ENCODE data around the gene MYOG. TPM values are rescaled to one million over a fixed set of nuclear protein-coding genes. Genes with fewer than 3 reads are reported as not detected.

The MYOG gene
- total and polyA plus RNA-seq, 2 of the 13 experiments (the other 11 are each of a cell fraction or from before 2014, with no cell fraction given), result not detected

DNA sequence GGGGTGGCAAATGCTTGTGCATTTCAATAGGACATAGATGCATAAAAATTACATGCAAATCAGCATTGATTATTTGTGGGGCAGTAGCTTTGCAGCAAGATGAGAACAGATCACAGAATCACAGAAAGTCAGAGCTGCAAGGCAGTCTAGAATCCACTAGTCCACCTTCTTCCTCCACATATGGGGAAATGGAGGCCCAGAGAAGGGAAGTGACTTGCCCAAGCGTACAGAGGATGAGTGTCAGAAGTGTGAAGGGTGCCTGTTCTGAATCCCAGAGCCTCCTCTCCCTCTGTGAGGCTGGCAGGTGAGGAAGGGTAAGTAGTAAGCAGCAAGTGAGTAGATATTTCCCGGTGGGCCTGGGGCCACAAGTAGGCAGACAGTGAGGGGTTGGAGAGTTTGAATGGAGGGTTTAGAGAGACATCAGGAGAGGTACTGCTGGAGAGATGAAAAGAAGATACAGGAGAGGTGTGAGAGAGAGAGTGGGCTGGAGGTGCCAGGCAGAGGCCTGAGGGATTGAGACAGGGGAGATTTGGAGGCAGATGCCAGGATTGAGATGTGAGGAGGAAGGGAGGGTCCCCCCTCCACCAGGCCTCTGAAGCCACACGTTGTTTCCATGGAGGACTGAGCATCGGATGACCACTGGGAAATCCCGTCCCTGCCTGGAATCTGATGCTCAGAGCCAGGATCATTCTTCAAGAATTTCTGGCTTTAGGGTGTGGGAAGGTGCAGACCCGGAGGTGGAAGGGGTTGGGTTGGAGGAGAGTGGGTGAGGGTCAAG lies 4.8 kb upstream of the MYOG start:
- Histone ChIP-seq H3K27me3 (ENCODE audit: control insufficient read depth in 1 of 2, insufficient read depth in 2 of 2, low read length in 2 of 2) (peaks cover 3 to 14% of the 10 kb centered on the region in 2 experiments; a peak in 4 of 5 replicates), H3K4me2 (ENCODE audit: low read depth, low read length) (no peak overlapping the region), H3K36me3 (replicated peaks in 1 of 2; ENCODE audit: control insufficient read depth in 1 of 2, insufficient read depth in 2 of 2, low read length in 2 of 2) (no peaks in the 10 kb centered on the region), H2AFZ (ENCODE audit: low read length) (no peak overlapping the region), H3K9ac (ENCODE audit: insufficient read depth, low read depth, low read length) (no peak overlapping the region), H3K4me3 (replicated peaks in 1 of 3; ENCODE audit: insufficient read depth in 1 of 3, low read depth in 2 of 3, low read length in 3 of 3) (no peak overlapping the region), H3K4me1 (ENCODE audit: insufficient read depth, low read length) (no peaks in the 10 kb centered on the region), H3K9me3 (ENCODE audit: low read length) (peaks cover 13% of the 10 kb centered on the region; the same call in 1 of the 2 replicates), H3K27ac (ENCODE audit: extremely low read length, insufficient read depth, low read length) (no peak overlapping the region), H3K79me2 (ENCODE audit: insufficient read depth, low read length) (no peaks in the 10 kb centered on the region), H4K20me1 (ENCODE audit: insufficient read depth, low read length) (no peaks in the 10 kb centered on the region)
- POLR2A ChIA-PET, result no interaction called here
- no peak for TF ChIP-seq SIX1 (CRISPR knock-in tag; IDR thresholded peaks at IDR 0.05; ENCODE audit: borderline replicate concordance)
- TF ChIP-seq HMGA1 (CRISPR knock-in tag; conservative IDR thresholded peaks at IDR 0.05), result no peak
- no peak for TF ChIP-seq ZFP36L2 (CRISPR knock-in tag; IDR thresholded peaks at IDR 0.05)
- TF ChIP-seq ZNF597 (CRISPR knock-in tag; IDR thresholded peaks at IDR 0.05), result no peak
- no peak for TF ChIP-seq ZNF331 (CRISPR knock-in tag; IDR thresholded peaks at IDR 0.05)
- no peak for TF ChIP-seq CSRNP1 (CRISPR knock-in tag; IDR thresholded peaks at IDR 0.05)
- TF ChIP-seq ZNF354B (CRISPR knock-in tag; IDR thresholded peaks at IDR 0.05), result no peak
- in situ Hi-C loops (cut with HindIII; ENCODE audit: extremely low pct_ligation_motif_present, low pct_unique_long_range_greater_than_20kb), result no loop called here
- intact Hi-C loops (cut with micrococcal nuclease; ENCODE audit: unreplicated experiment), result no loop called here
- FAIRE-seq (no peak), DNase-seq (ENCODE audit: low spot score) (no peak), ATAC-seq (no peak)
- WGBS (ENCODE audit: low lambda C conversion rate), result 17% methylated on average over 6 of the region's 6 CpGs
- CTCF ChIA-PET (ENCODE audit: low intra/inter-chr PET ratio, low total read pairs), result no interaction called here
- no TSS peak for BruUV-seq (replicated peaks)
